HG03135 (cell line): ENCODE results near the gene PCMTD2.

Experiments
- ATAC-seq: cut with Tn5 transposase; IDR thresholded peaks from one replicate; pipeline ENCODE4 v1.9.1; 2021; ENCODE audit warnings: mild to moderate bottlenecking, moderate library complexity; ENCODE audit not compliant: unreplicated experiment

The PCMTD2 gene

GRCh38 chr20:64254571-64255360 lies 782 bp upstream of the PCMTD2 start:
- no peak for ATAC-seq

DNA sequence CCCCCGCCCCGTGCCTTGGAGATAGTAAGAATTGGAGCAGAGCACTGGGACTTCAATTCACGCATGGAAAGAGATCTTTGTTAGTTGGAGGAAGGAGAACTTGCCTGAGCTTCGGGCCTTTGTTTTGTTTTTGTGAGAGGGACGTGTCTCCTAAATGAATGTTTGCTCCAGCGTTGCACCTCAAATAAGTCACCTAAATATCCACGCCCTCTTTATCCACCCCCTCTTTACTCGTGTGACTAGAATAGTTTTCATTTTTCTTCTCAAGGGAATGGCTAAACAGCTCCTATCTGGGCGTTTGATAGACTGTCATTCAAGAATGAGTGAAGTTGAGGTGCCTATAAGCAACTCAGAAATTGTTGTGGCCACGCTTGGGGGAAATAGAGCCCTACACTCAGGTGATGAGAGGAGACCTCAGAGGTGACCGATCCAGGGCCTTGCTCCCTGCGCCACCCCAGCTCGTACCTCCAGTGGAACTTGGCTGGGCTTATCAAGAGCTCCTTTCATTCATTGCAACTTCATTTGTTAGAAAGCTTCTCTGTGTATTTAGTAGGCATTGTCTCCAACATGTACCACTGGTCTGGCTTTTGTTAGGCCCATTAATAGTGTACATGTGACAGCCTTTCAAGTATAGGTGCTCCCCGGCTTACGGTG lies 861 bp downstream of the PCMTD2 start:
- ATAC-seq = no peak

DNA sequence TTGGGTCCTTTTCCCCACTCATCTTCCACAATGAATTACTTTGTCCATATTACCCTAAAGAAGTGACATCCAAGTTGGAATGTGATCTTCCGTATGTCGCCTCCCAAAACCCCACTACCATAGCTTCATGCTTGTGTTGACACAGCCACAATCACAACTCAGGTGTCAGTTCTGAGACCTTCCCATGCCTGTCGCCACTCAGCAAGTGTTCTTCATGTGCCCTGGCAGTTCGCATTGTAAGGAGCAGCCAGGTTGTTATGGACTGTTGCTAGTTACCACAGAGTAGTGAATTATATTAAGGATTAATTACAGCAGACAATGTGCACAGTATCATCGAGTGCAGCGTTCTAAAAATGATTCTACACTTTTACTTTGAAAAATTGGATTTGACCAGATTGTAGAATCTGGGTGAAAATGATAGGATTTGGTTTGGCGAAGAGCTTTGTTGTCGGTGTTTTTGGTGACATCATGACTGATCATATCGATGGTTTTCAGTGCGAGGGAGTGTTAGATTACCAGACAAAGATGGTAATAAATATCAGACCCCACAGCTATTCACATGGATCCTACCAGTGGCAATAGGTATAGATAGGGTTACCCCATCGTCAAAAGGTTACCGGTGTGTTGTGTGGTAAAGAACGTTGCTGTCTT lies 1.7 kb downstream of the PCMTD2 start:
- no peak for ATAC-seq

DNA sequence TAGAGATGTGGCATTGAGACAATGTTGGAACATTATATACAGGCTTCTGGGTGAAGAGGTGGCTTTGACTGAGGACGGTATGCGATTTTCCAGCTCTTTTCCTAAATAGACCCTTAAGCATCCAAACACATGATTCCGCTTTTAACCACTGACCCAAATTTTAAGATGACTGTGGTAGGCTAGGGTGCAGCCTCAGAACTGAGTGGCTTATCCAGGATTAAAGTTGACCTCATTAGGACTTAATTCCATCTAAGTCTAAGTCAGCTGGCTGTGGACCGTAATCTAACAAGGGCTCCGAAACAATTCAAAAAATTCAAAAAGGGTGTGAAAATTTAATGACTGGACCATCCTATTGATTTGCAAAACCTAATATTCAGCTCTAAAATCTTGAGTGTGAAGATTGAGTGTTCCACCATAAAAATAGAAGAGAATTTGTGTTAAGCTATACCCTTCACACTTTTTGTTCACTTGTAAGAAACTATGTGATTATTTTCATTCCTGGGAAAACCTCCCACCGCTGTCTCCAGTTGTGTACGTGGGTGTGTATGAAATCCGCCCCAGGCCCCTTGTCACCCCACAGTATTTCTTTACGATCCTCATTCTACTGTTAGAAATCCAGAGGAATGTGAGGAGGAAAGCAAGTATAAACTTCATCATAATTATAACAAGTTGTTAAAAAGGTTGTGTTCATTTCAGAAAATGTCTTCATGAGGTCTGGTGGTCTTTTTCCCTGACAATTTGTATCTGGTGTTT lies 2.7 kb downstream of the PCMTD2 start:
- no peak for ATAC-seq

DNA sequence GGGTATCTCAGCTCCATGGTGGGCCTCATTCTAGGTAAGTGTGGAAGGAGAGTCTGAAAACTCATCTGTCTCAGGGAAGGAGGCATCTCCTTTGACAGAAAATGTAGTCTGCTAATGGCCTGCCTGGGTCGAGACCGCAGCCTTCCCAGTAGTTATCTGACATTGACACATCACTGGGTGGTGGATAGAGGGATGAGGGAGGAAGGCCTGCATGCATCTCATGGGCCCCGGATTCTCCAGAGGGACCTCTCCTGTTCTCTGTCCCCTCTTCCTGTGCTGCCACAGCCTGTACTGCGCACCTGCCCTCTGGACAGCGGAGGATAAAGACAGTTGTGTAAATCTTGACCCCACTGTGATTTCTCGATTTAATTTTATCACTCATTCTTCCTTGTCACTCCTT lies 4.7 kb downstream of the PCMTD2 start:
- no peak for ATAC-seq

DNA sequence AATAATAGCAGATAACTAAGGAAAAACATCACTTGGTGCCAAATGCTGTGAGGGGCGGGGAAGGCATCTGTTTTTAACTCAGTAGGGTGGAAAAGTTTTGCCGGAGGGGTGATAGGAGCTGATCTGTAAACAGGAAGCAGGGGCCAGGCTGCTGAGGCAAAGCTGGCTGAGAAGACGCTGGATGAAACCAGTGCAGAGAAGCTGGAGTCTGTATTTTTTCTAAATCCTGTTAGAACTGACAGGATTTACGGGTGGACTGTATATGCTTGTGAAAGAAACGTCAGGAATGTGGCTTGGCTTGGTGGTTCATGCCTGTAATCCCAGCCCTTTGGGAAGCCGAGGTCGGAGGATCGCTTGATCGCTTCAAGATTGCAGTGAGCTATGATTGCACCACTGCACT lies 5.6 kb downstream of the PCMTD2 start:
- no peak for ATAC-seq

- ATAC-seq = no peak
Measured at GRCh38 chr20:64264091-64264490, 8.5 kb downstream of the PCMTD2 start.

DNA sequence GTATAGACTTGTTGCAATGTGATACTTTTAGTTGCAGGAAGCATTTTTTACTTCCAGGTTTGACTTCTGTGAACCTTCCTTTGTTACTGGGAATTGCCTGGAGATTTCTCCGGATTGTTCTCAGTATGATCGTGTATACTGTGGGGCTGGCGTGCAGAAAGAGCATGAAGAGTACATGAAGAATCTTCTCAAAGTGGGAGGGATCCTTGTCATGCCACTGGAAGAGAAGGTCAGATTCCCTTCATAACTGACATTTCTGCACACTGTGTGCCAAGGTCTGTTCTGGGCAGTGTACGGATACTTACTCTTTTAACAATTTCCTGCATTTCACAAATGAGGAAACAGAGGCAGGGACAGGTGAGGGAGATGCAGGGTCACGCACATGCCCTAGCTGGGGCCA lies 9.7 kb downstream of the PCMTD2 start:
- no peak for ATAC-seq

DNA sequence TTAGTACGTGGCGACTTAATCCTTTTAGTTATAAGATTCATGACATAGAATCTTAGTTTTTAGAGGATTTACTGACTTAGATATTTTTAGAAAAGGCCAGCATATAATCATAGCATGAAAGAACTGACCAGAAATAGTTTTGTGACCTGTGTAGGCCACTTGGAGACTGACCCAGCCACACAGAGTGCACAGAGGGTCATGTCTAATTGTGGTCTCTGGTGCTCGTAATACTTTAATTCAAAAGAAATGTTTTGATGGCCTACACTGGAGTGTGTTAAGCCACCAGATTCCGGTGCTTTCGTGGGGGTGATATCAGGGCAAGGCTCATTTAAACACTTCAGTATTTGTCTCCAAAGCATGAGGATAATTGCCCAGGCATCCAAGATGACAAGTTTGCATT lies 11.4 kb downstream of the PCMTD2 start:
- no peak for ATAC-seq

DNA sequence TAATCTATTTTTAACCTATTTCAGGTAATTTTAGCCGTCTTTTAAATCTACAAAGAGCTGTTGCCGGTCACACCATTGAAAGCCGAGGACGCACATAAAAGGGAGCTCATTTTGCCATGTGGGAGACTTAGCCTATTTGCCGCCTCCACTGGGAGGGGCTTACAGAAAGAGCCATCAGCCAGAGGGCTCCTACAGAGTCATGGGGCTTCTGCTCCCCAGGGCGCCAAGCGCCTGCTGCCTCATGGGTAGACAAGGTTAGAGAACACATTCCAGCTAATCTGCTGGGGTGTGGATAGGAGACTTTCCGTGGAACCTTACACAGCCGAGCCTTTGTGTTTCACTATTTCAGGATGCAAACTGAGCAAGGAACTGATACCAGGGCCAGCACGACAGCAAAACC lies 12.6 kb downstream of the PCMTD2 start:
- no peak for ATAC-seq

DNA sequence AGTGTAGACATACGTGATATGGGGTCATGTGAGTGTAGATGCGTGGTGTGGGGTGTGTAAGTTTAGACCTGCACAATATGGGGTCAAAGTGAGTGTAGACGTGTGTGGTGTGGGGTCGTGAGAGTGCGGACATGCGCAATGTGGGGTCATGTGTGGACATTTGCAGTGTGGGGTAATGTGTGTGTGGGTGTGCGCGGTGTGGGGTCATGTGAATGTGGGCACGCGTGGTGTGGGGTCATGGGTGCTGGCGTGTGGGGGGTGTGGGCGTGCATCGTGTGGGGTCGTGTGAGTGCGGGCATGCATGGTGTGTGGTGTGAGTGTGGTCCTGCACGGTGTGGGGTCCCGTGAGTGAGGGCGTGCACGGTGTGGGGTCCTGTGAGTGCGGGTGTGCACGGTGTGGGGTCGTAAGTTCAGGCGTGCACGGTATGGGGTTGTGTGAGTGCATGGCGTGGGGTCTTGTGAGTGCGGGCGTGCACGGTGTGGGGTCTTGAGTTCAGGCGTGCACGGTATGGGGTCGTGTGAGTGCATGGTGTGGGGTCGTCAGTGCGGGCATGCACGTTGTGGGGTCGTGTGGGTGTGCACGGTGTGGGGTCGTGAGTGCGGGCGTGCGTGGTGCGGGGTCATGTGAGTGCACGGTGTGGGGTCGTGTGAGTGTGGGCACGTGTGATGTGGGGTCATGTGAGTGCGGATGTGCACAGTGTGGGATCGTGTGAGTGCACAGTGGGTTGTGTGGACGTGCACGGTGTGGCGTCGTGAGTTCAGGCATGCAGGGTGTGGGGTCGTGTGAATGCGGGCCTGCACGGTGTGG lies 14.3 kb downstream of the PCMTD2 start:
- no peak for ATAC-seq

DNA sequence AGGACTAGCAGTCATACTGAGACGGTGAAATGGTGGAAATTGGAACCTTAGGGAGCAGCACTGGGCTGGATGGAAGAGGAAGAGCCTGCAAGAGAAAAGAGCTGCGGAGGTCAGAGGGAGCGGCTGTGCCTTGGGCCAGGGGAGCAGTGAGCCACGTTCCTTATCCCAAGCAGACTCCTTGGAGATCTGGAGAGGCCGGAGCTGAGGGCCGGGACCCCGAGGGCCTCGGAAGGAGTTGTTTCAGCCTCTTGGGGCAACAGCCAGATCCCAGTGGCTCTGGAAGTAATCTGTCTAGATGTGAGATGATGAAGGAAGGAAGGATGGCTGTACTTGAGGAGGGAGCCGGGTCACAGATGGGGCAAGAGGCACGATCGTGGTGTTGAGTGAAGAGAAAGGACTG lies 16.1 kb downstream of the PCMTD2 start:
- no peak for ATAC-seq

DNA sequence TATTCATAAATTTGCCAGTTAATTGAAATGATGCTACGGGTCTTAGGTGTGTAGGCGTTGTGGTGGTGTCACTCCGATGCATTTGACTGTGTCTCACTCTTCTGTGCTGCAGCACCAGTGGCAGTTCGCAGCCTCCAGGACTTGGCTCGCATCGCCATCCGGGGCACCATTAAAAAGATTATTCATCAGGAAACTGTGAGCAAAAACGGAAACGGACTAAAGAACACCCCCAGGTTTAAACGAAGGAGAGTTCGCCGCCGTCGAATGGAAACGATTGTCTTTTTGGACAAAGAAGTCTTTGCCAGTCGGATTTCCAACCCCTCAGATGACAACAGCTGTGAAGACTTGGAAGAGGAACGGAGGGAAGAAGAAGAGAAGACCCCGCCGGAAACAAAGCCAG lies 17.6 kb downstream of the PCMTD2 start:
- ATAC-seq = no peak

DNA sequence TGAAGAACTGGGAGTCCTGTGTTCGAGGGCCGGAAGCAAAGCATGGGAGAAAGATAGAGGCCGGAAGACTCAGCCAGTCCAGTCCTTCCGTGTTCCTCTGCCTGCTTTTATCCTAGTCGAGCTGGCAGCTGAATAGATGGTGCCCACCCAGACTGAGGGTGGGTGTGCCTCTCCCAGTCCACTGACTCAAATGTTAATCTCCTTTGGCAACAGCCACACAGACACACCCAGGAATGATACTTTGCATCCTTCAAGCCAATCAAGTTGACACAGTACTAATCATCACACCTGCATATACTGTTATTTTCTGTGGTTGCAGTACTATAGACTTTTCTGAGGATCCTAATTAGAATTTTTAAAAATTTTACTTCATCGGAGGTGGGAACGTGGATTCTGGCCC lies 21.3 kb downstream of the PCMTD2 start:
- ATAC-seq = no peak

- ATAC-seq = no peak
Measured at GRCh38 chr20:64277571-64278316, 22.2 kb downstream of the PCMTD2 start.

- ATAC-seq = no peak
Measured at GRCh38 chr20:64278317-64278681, 22.8 kb downstream of the PCMTD2 start.

DNA sequence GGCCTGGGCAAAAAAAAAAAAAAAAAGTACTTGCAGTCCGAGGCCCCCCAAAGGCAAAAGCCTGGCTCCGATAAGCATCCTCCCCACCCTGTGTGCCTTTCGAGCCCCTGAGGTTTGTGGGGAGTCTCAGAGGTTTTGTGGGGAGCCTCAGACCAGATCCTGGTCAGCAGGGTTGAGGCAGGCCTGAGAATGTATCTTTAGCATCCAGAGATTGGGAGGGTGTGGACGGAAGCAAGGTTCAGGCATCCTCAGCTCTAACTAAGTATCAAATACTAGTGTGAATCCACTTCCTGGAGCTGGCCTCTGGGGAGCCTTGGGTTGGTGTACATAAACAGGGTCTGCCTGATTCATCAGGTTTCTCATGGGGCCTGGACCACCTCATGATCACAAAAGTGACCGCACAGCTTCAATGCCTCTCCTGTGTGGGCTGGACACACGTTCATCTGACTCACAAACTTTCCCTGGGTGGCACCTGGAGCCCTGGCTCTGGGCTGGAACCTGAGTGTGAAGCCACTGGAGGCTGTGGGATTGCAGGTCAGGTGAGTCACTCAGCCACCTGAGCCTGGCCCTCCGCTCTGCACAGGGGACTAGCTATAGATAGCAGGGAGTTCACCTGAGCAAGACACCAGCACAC lies 24.4 kb downstream of the PCMTD2 start:
- ATAC-seq = no peak

- no peak for ATAC-seq
Measured at GRCh38 chr20:64280460-64280843, 24.9 kb downstream of the PCMTD2 start.

GRCh38 chr20:64283646-64284045 lies 28.1 kb downstream of the PCMTD2 start:
- ATAC-seq = no peak
